ENCODE measurements around the gene TXNDC12. TPM values are rescaled to one million over a fixed set of nuclear protein-coding genes. Genes with fewer than 3 reads are reported as not detected.
"Not testable (repeated sequence)": the region's sequence is repeated elsewhere in the genome, so short reads cannot be mapped to it uniquely, and the experiment has no call there.

Gene TXNDC12
- 89.9 and 97.9 TPM in 2 replicates for total RNA-seq (2014; rRNA removed; shearing (Covaris generic))
- polyA plus RNA-seq (2015; cell fraction: cytosol; rRNA removed) = 102 and 108 TPM in 2 replicates
- polyA plus RNA-seq (2015; cell fraction: nucleus; rRNA removed) = 20.3 and 25.8 TPM in 2 replicates

- peak; percentile 91 for DNase-seq (ENCODE audit: low read depth, low spot score)
- in situ Hi-C loops (cut with HindIII; ENCODE audit: low pct_unique_long_range_greater_than_20kb, low sequenced_read_pairs) = loop anchor here (25.0 kb wide), 1 partner anchor 257 kb away; no protein-coding TSS in a partner anchor
Observed at GRCh38 chr1:52055066-52055865, at the start of gene TXNDC12. Gene TXNDC12, minus strand, starts transcription at chr1:52055191. Its CDS starts 95 bp downstream, at chr1:52055096.

- in situ Hi-C loops (cut with HindIII; ENCODE audit: low pct_unique_long_range_greater_than_20kb, low sequenced_read_pairs) = no loop called here
Observed at GRCh38 chr1:52102336-52103013, 47.5 kb upstream of the TXNDC12 start.

GRCh38 chr1:52098139-52098871 is 43.3 kb upstream of the TXNDC12 start:
- in situ Hi-C loops (cut with HindIII; ENCODE audit: low pct_unique_long_range_greater_than_20kb, low sequenced_read_pairs) = no loop called here
- DNase-seq (ENCODE audit: low read depth, low spot score) = no peak

More at GRCh38 chr1:52102336-52103013, 47.5 kb upstream of the TXNDC12 start:
- no peak for DNase-seq (ENCODE audit: low read depth, low spot score)

- in situ Hi-C loops (cut with HindIII; ENCODE audit: low pct_unique_long_range_greater_than_20kb, low sequenced_read_pairs) = no loop called here
Observed at GRCh38 chr1:52096216-52096615, 41.2 kb upstream of the TXNDC12 start.

GRCh38 chr1:52094300-52094699 is 39.3 kb upstream of the TXNDC12 start:
- in situ Hi-C loops (cut with HindIII; ENCODE audit: low pct_unique_long_range_greater_than_20kb, low sequenced_read_pairs); DNase-seq (ENCODE audit: low read depth, low spot score): not testable (repeated sequence)

More at GRCh38 chr1:52096216-52096615, 41.2 kb upstream of the TXNDC12 start:
- DNase-seq (ENCODE audit: low read depth, low spot score) = no peak

GRCh38 chr1:52087892-52088291 is 32.9 kb upstream of the TXNDC12 start:
- DNase-seq (ENCODE audit: low read depth, low spot score); in situ Hi-C loops (cut with HindIII; ENCODE audit: low pct_unique_long_range_greater_than_20kb, low sequenced_read_pairs): not testable (repeated sequence)

- DNase-seq (ENCODE audit: low read depth, low spot score) = peak; percentile 20
- in situ Hi-C loops (cut with HindIII; ENCODE audit: low pct_unique_long_range_greater_than_20kb, low sequenced_read_pairs) = no loop called here
Observed at GRCh38 chr1:52080014-52080415, 25.0 kb upstream of the TXNDC12 start.

- DNase-seq (ENCODE audit: low read depth, low spot score); in situ Hi-C loops (cut with HindIII; ENCODE audit: low pct_unique_long_range_greater_than_20kb, low sequenced_read_pairs): not testable (repeated sequence)
Observed at GRCh38 chr1:52077277-52077676, 22.3 kb upstream of the TXNDC12 start.

- peak; percentile 50 for DNase-seq (ENCODE audit: low read depth, low spot score)
- in situ Hi-C loops (cut with HindIII; ENCODE audit: low pct_unique_long_range_greater_than_20kb, low sequenced_read_pairs) = loop anchor here (25.0 kb wide), 1 partner anchor 240 kb away; no protein-coding TSS in a partner anchor
Observed at GRCh38 chr1:52072291-52072690, 17.3 kb upstream of the TXNDC12 start.

- no peak for DNase-seq (ENCODE audit: low read depth, low spot score)
- in situ Hi-C loops (cut with HindIII; ENCODE audit: low pct_unique_long_range_greater_than_20kb, low sequenced_read_pairs) = loop anchor here (25.0 kb wide), 1 partner anchor 242 kb away; no protein-coding TSS in a partner anchor
Observed at GRCh38 chr1:52070704-52071103, 15.7 kb upstream of the TXNDC12 start.

DNA sequence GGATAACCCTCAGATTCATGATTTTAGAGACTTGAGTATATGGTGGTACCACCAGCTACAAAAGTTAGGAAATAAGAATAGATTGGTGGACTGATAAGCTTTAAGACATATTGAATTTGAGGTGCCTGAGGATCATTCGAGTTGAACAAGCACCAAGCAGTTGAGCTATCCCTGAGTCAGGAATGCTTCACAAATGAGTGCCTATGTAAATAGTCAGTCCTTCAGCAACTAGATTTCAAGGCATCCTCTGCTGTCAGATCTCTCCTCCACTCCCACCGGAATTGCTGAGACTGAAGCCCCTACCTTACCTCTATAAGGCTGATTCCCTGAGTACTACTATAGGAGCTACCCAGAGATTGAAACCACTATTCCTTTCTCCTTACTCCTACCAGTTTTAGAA is 8.2 kb upstream of the TXNDC12 start:
- in situ Hi-C loops (cut with HindIII; ENCODE audit: low pct_unique_long_range_greater_than_20kb, low sequenced_read_pairs) = loop anchor here (25.0 kb wide), 1 partner anchor 249 kb away; no protein-coding TSS in a partner anchor
- DNase-seq (ENCODE audit: low read depth, low spot score) = no peak

- in situ Hi-C loops (cut with HindIII; ENCODE audit: low pct_unique_long_range_greater_than_20kb, low sequenced_read_pairs) = loop anchor here (25.0 kb wide), 1 partner anchor 251 kb away; no protein-coding TSS in a partner anchor
- DNase-seq (ENCODE audit: low read depth, low spot score) = no peak
Observed at GRCh38 chr1:52060822-52061221, 5.8 kb upstream of the TXNDC12 start.

DNA sequence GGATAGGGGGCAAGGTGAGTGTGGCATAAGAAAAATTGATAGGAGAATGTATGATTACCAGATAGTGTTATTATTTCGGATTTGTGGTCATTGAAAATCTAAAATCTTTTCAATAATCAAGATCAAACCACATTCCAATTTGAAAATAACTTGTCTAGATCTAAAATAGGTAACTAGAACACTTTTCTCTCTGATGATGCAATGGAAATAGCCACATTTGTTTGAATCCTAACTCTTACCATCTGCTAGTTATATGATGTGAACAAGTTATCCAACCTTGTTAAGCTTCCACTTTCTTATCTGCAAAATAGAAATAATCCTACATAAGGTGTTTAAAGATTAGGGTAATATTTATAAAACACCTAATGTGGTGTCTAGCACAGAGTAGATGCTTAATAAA is 4.9 kb upstream of the TXNDC12 start:
- in situ Hi-C loops (cut with HindIII; ENCODE audit: low pct_unique_long_range_greater_than_20kb, low sequenced_read_pairs) = loop anchor here (25.0 kb wide), 1 partner anchor 252 kb away; no protein-coding TSS in a partner anchor
- no peak for DNase-seq (ENCODE audit: low read depth, low spot score)

- in situ Hi-C loops (cut with HindIII; ENCODE audit: low pct_unique_long_range_greater_than_20kb, low sequenced_read_pairs) = loop anchor here (25.0 kb wide), 1 partner anchor 253 kb away; no protein-coding TSS in a partner anchor
- DNase-seq (ENCODE audit: low read depth, low spot score) = no peak
Observed at GRCh38 chr1:52059321-52059720, 4.3 kb upstream of the TXNDC12 start.

GRCh38 chr1:52057876-52058415 is 3.0 kb upstream of the TXNDC12 start:
- in situ Hi-C loops (cut with HindIII; ENCODE audit: low pct_unique_long_range_greater_than_20kb, low sequenced_read_pairs) = loop anchor here (25.0 kb wide), 1 partner anchor 254 kb away; no protein-coding TSS in a partner anchor
- no peak for DNase-seq (ENCODE audit: low read depth, low spot score)

GRCh38 chr1:52057255-52057654 is 2.3 kb upstream of the TXNDC12 start:
- no peak for DNase-seq (ENCODE audit: low read depth, low spot score)
- in situ Hi-C loops (cut with HindIII; ENCODE audit: low pct_unique_long_range_greater_than_20kb, low sequenced_read_pairs) = loop anchor here (25.0 kb wide), 1 partner anchor 255 kb away; no protein-coding TSS in a partner anchor

- DNase-seq (ENCODE audit: low read depth, low spot score) = no peak
- in situ Hi-C loops (cut with HindIII; ENCODE audit: low pct_unique_long_range_greater_than_20kb, low sequenced_read_pairs) = loop anchor here (25.0 kb wide), 1 partner anchor 255 kb away; no protein-coding TSS in a partner anchor
Observed at GRCh38 chr1:52056937-52057231, 1.9 kb upstream of the TXNDC12 start.
